GM18498 (cell line): ENCODE measurements around the gene S100PBP.
"Not testable (repeated sequence)": the region's sequence is repeated elsewhere in the genome, so short reads cannot be mapped to it uniquely, and the experiment has no call there.

Experiments used
- ATAC-seq: cut with Tn5 transposase; IDR thresholded peaks from one replicate; pipeline ENCODE4 v1.9.1; 2021; ENCODE audit warnings: mild to moderate bottlenecking, moderate library complexity; ENCODE audit not compliant: unreplicated experiment

Gene S100PBP

GRCh38 chr1:32784817-32785216, 32.6 kb upstream of the S100PBP start:
- ATAC-seq, result no peak

DNA sequence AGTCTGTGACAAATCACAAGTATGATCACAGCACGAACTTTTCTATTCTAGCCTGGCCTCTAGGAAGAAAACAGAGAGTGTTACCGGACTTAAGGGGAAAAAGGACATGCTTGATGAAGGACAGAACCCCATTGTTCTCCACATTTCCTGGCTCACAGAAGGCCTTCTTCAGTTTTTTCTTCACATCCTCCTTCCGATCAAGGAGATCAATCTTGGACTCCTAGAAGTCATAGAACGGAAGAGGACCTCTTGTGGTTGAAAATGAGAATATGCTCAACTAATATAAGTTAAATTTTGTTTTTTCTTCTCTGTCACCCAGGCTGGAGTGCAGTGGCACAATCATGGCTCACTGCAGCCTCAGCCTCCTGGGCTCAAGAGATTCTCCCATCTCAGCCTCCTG, 30.6 kb upstream of the S100PBP start:
- ATAC-seq, result no peak

DNA sequence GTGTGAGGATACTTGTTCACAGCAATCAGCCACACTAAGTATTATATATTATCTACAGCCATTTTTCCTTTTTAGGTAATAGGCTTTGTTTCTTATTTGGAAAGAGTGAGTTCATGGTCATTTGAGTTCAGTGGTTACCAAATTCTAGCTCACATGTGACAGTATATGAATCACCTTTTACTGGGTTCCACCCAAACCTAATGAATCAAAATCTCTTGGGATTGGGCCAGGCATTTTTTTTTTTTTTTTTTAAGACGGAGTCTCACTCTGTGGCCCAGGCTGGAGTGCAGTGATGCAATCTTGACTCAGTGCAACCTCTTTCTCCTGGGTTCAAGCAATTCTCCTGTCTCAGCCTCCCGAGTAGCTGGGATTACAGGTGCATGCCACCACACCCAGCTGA, 28.1 kb upstream of the S100PBP start:
- not testable (repeated sequence) for ATAC-seq

- ATAC-seq, result no peak
Observed at GRCh38 chr1:32791881-32792280, 25.6 kb upstream of the S100PBP start.

DNA sequence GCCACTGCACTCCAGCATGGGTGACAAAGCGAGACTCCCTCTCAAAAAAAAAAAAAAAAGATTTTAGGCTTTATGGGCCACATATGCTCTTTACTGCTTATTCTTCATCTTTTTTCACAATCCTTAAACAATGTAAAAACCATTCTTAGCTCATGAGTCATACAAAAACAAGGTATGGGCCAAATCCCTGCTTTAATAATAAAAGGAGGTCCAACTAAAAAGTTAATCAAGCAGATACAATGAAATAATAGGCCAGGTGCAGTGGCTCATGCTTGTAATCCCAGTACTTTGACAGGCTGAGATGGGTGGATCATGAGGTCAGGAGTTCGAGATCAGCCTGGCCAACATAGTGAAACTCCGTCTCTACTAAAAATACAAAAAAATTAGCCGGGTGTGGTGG, 21.7 kb upstream of the S100PBP start:
- ATAC-seq, result not testable (repeated sequence)

- ATAC-seq, result no peak
Observed at GRCh38 chr1:32797456-32797855, 20.0 kb upstream of the S100PBP start.

DNA sequence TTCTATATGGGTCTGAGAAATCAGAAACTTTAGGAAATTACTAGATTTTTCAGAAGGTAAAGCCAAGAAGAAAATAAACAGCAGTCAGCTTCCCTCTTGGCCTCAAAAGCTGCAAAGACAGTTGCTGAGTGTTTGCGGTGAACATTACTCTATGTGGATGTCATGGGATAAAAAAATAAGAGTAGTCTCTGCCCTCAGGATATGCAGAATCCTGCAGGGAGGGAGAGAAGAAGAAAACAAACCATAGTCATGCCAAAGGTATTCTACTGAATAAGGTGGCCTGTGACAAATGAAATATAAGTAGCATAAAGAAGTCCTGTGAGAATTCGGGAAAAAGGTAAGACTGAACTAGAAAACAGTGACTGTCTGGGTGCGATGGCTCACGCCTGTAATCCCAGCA, 19.3 kb upstream of the S100PBP start:
- no peak for ATAC-seq

DNA sequence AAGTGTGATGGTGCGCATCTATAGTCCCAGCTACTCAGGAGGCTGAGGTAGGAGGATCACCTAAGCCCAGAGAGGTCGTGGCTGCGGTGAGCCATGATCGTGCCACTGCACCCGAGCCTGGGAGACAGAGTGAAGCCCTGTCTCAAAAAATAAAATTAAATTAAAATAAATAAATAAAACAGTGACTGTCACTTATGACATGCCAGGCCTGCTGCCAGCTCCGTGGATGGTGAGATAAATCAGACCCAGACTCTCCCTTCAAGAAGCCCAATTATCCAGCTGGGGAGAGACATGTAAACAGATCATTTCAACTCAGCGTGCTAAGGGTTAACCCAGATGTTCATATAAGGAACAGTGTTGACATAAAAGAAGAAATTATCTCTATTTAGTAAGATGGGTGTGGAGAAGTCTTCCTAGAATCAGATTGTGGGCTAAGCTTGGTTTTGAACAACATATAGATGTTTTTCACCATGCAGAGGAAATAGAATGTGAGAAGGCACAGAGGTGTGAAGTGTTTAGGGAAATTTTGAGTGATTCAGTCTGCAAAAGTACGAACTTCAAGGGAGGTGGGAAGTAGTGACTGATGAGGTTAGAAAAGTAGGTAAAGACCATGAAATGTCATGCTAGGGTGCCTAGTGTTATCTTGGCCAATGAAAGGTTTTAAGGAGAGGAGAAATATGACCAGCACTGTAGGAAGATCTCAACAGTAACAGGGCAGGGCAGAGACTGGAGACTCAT, 18.6 kb upstream of the S100PBP start:
- peak; percentile 74 for ATAC-seq

GRCh38 chr1:32801096-32801715, 16.2 kb upstream of the S100PBP start:
- ATAC-seq, result no peak

- not testable (repeated sequence) for ATAC-seq
Observed at GRCh38 chr1:32804460-32804859, 13.0 kb upstream of the S100PBP start.

DNA sequence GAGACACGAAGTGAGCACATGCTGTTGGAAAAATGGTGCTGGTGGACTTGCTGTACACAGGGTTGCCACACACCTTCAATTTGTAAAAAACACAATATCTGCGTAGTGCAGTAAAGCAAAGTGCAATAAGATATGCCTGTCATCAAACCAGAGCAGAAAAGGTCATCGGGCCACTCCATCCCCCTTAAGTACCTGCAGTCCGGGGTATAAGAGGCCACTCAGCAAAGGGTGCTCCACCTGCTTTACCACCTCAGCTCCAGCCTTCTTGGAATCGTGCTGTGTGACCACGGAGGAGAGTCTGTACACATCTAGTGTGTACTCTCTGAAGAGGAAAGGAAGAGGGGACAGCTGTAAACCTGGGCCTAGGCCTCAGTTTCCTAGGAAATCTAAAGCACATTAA, 11.2 kb upstream of the S100PBP start:
- ATAC-seq, result no peak

DNA sequence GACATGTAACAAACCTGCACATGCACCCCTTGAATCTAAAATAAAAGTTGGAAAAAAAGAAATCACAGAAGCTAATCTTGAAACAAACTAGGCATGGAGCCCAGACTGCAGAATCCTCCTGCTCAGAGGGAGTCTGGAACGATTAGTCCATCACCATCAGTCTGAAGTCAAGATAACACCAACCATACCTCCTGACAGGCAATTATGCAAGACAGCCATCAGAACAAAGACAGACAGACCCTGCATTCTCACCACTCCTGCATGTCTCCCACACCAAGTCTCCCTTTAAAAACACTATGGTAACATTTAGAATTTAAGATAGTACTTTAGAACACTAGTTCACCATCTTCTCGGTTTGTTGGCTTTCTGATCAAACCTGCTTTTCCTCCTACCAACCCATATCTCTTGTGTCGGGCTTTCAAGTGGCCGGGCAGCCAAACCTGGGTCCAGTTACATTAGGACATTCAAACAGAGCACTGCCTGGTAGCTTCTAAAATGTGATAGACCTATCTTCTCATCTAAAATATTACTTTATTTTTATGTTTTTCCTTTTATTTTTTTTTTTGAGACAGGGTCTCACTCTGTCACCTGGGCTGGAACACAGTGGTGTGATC, 10.4 kb upstream of the S100PBP start:
- no peak for ATAC-seq

DNA sequence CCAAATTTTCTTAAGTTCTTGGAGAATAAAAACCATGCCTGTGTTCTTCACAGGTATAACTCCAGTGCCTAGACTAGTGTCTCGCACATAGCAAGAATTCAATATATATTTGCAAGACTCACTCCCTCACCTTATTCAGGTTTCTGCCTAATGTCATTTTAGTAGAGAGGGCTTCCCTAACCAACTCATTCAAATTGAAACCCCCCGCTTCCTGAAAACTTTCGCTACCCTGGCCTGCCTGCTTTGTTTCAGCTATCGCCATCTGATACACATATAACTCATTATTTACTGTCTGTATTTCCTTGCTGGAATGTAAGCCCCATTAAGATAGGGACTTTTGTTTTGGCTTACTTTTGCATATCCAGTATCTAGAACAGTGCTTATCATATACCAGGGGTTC, 8.9 kb upstream of the S100PBP start:
- no peak for ATAC-seq

GRCh38 chr1:32810358-32810757, 7.1 kb upstream of the S100PBP start:
- ATAC-seq, result no peak

DNA sequence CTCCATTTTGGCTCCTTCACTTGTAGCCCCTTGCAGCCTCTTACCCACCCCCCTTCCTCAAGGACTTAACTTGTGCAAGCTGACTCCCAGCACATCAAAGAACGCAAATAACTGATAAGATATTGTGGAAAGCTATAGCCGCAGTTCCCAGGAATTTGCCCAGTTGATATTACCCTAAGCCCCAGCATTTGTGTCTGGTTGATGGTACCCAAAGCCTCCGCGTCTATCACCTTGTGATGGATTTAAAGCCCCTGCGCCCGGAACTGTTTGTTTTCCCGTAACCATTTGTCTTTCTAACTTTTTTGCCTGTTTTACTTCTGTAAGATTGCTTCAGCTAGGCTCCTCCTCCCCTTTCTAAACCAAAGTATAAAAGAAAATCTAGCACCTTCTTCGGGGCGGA, 6.2 kb upstream of the S100PBP start:
- ATAC-seq, result no peak

- no peak for ATAC-seq
Observed at GRCh38 chr1:32811917-32812316, 5.5 kb upstream of the S100PBP start.

DNA sequence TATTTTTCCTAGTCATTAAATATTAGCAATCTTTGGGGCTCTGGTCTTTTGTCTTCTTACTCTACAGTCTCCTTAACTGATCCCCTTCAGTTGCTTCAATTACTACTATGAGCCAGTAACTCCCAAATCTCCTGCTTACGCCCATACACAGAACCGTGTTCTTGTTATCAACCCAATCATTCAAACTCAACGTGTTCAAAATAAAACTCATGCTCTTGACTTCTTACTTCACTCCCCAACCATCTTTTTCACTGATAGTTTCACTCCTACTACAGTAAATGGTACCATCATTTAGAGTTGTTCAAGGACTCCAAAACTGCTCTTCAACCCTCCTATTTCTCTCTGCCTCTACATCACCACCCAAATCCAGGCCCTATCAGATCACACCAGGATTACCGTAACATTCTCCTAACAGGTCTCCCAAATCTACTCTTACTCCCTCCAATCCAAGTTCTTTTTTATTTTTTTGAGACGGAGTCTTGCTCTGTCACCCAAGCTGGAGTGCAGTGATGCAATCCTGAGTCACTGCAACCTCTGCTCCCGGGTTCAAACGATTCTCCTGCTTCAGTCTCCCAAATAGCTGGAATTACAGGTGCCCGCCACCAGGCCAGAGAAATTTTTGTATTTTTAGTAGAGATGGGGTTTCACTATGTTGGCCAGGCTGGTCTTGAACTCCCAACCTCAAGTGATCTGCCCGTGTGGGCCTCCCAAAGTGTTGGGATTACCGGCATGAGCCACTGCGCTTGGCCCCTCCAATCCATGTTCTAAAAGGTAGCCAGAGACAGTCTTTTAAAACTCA, 3.3 kb upstream of the S100PBP start:
- ATAC-seq, result no peak

- ATAC-seq, result peak; percentile 8
Observed at GRCh38 chr1:32816676-32817158, 736 bp upstream of the S100PBP start.

DNA sequence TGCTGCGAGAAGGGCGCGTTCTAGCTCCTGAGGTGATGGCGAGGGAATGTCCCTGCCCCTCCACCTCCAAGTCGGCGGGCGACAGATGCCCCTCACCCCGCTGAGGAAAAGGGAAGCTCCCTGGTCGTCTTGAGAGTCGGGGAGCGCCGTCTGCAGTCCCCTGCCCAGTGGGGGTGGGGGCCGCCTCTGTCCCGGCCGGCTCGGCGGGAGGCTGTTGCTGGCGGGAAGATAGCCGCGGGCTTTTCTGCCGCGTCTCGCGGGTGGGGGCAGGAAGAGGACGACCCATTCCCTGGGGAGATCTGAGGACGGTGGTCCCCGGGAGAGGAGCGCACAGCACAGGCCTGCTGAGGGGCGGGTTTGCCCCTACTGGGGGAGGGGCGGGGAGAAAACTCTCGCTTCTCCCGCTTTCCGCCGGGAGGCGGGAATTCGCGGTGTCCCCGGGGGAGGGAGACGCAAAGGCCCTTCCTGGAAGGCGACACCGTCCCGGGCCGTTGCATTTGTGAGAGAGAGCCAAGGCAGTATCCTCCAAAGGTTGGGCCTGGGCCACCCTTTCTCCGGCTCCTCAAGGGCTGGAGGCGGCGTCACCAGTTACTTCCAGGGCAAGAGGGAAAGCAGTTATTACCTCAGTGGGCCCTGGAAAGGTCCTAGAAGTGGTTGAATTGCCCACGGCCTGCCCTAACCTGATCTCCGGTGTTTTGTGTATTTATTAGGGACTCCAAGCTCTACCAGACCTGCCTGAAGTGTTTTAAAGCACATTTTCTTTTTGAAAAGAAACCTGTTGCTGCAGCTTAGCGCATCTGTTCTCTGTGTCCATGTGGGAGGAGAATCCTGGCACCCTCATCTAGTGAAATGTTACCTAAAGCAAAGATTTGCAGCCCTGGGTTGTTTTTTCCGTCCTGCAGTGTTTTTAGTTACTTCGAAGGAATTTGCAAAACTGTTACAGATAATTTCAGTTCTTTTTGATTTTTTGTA, 648 bp downstream of the S100PBP start:
- peak; percentile 11 for ATAC-seq
